Measurements from ENCODE around the gene ARHGEF2.

GRCh38 chr1:155909894-155910293, 68.5 kb downstream of the ARHGEF2 start:
- TF ChIP-seq CTCF (IDR thresholded peaks at IDR 0.05) (no peak), POLR2A (IDR thresholded peaks at IDR 0.05) (no peak)
